DMS53 treated with DMSO at 0.1 percent for 48 hours (cell line): ENCODE data around the gene GNB4.

ENCODE experiments used
- DNase-seq: peaks from one replicate; lab custom pipeline; 2025; ENCODE audit not compliant: unreplicated experiment; lab: John Stamatoyannopoulos, UW

GNB4 gene

GRCh38 chr3:179438841-179439240, 12.4 kb downstream of the GNB4 start:
- no peak for DNase-seq

- no peak for DNase-seq
Measured at GRCh38 chr3:179436517-179436916, 14.8 kb downstream of the GNB4 start.

- no peak for DNase-seq
Measured at GRCh38 chr3:179432451-179432850, 18.8 kb downstream of the GNB4 start.

- no peak for DNase-seq
Measured at GRCh38 chr3:179432021-179432420, 19.2 kb downstream of the GNB4 start.

GRCh38 chr3:179430277-179430870, 20.9 kb downstream of the GNB4 start:
- no peak for DNase-seq

GRCh38 chr3:179428876-179429548, 22.3 kb downstream of the GNB4 start:
- DNase-seq, result no peak

DNA sequence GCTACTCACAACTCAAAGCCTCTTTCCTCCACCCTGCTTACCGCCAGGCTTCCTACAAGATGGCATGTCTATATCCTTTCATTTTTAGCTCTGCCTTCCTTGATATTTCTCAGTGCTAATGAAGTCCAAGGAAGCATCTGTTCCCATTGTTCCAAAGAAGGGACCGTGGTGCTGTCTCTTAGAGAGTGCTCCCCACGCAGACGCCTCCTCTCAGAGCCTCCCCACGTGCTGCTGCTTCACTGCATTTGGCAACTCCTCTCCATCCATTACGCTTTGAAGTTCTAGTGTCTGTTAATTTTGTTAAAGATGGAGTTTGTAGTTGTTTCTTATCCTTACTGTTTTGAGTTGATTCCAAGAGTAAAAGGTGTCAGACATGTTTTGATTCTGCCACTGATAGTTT, 26.2 kb downstream of the GNB4 start:
- DNase-seq, result no peak

DNA sequence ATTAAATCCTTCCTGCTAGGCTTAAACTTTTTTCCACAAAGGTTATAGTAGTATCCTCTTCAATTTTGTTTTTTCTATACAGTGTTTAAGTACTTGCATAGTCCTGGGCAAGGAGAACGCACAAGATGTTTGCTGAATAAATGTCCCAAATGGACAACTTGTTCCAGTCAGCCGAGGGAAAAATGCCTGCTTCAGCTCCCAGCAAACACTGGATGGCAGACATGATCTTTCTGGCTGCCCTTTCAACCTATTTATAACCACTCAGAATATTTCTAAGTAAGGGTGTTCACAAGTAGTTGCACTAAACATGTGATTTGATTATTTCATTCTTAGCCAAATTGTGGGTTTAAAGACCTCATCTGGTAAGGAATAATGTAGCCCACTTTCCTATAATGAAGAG, 29.8 kb downstream of the GNB4 start:
- DNase-seq, result no peak

GRCh38 chr3:179418610-179419009, 32.7 kb downstream of the GNB4 start:
- DNase-seq, result no peak

DNA sequence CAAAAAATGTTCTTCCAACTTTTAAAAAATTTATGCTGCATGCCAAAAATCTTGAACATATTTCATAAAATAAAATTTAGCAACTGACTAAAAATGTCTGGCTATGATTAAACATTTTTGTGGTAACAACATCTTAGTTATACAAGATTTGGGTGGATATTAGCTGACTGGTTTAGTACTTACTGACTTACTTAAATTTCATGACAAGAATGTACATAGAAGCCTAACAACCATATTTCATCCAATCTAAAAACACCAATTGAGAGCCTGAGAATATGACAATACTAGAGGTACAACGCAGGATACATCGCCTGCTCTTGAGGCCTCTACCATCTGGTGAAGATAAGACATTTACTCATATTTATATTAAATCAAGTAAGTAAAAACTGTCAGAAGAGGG, 34.6 kb downstream of the GNB4 start:
- no peak for DNase-seq

- DNase-seq, result no peak
Measured at GRCh38 chr3:179415377-179415776, 35.9 kb downstream of the GNB4 start.

DNA sequence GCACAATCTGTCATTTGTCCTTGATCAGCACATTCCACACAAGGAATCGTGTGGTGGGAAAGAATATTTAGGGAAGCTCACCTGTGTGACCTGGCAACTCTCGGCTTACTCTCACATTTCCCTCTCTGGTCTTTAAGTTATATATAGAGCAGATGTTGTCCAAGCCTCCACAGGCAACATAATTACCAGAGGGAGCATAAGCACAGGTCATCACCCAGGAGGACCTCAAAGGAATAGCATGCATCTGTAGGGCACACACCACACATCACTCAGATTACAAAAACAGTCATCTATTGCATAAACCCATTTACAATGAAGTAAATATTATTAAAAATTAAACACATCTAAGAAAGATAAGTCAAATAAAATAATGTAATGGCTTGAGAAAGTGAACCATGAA, 36.5 kb downstream of the GNB4 start:
- DNase-seq, result no peak

GRCh38 chr3:179410999-179411398, 40.3 kb downstream of the GNB4 start:
- DNase-seq, result no peak

DNA sequence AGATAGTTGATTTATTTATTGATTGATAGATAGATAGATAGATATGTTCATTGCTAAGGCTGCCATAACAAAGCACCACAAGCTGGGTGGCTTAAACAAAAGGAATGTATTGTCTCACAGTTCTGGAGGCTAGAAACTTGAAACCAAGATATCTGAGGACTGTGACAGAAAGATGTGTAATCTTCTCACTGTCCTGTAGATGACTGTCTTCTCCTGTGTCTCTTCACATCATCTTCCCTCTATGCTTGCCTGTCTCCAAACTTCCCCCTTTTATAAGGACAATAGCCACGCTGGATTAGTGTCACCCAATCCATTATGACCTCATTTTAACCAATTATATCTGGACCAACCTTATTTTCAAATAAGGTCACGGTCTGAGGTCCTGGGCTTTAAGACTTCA, 40.9 kb downstream of the GNB4 start:
- DNase-seq, result no peak

DNA sequence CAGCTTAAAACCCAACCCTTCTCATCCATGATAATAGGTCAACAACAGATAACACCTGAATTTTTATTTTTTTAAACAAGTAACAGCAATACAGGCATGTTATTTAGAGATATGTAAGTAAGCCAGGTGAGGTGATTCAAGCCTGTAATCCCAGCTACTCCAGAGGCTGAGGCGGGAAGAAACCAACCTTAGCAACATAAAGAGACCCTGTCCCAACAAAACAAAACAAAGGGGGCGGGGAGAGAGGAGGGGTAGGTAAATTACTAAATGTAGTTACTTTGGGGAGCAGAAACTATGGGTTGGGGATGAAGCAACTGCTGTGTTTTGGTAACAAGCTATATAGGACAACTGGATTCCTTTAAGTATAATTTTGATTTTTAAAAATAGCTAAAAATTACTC, 47.0 kb downstream of the GNB4 start:
- DNase-seq, result no peak

GRCh38 chr3:179402963-179403362, 48.3 kb downstream of the GNB4 start:
- DNase-seq, result no peak

- DNase-seq, result no peak
Measured at GRCh38 chr3:179401561-179401960, 49.7 kb downstream of the GNB4 start.

DNA sequence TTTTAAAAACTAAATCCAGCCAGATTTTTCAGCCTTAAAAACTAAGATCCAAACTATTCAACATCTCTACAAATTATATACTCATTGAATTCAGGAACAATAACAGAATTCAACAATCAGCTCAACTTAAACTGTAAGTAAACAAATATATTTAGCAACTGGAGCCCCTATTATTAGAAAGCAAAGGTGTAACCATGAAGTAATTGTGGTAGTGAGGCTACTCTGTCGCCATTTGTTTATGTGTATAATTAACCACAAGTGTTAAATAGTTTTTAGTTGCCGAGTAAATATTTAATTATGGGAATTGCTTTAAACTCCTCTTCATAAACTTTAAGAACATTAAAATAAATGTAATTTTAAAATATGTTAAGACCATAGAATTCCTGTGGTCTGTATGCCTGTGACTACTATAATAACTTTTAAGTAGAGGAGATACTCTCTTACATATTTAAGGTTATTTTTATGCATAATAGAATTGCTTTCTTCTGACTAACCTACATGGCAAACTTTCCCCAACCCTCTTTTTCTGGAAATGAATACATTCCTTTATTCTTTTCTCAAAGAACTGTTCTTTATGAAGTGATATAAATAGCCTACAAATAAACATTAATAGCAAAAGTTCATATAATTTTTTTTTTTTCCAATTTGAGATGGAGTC, 52.6 kb downstream of the GNB4 start:
- DNase-seq, result no peak

DNA sequence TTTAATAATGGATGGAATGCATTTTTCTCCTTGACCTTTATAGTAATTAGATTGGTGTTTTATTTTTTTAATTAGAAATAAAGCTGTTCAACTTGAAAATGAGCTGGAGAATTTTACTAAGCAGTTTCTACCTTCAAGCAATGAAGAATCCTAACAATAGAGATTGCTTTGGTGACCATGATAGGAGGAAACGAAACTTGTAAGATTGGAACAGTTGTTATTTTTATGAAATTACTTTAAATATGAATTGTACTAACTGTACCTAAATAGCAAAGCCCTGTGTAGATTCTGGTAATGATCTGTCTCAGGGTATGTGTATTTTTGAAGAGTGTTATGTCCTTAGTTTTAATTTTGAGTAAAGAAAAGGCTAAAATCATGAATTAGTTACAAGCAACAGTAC, 59.4 kb downstream of the GNB4 start:
- no peak for DNase-seq

DNA sequence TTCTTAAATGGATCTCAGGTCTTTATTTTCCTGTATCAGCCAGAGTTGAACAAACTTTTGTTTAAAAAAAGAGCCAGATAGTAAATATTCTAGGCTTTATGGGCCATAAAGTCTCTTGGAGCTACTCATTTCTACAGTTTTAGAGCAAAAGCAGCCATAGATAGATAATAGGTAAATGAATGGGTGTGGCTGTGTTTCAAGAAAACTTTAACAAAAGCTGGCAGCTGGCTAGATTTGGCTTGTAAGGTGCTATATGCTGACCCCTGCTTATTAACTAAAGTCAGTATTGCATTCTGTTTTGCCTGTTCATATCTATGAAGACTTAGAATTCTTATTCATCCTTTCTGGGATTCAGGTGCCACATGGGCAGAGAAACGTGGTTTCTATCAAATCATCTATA, 74.8 kb downstream of the GNB4 start:
- no peak for DNase-seq

GRCh38 chr3:179375091-179375999, 75.9 kb downstream of the GNB4 start:
- no peak for DNase-seq

- no peak for DNase-seq
Measured at GRCh38 chr3:179373938-179374337, 77.3 kb downstream of the GNB4 start.
